ENCODE measurements around the gene CYP2W1. TPM values are rescaled to one million over a fixed set of nuclear protein-coding genes. Genes with fewer than 3 reads are reported as not detected.

Gene CYP2W1
- total RNA-seq, 1 experiment from 2014 or later, result not detected

GRCh38 chr7:995571-995970 lies 12.6 kb downstream of the CYP2W1 start:
- POLR2A ChIA-PET, result no interaction called here
- Mint-ChIP-seq H3K27ac (ENCODE audit: low read depth, unreplicated experiment) (no peak overlapping the region), H3K27me3 (ENCODE audit: insufficient read depth, unreplicated experiment) (no peaks in the 10 kb centered on the region), H3K9me3 (ENCODE audit: unreplicated experiment) (no peaks in the 10 kb centered on the region), H3K4me1 (ENCODE audit: insufficient read depth, unreplicated experiment) (peaks cover 6% of the 10 kb centered on the region), H3K36me3 (ENCODE audit: insufficient read depth, unreplicated experiment) (peaks cover 36% of the 10 kb centered on the region), H3K4me3 (ENCODE audit: unreplicated experiment) (no peak overlapping the region)
- CTCF ChIA-PET, result interaction anchor here (0.8 to 5.9 kb wide), 3 partner anchors 69 to 180 kb away, joined by 3 to 98 read pairs (median 69); no protein-coding TSS in a partner anchor
- DNase-seq (ENCODE audit: unreplicated experiment), result no peak
- intact Hi-C loops (cut with micrococcal nuclease), result no loop called here
- no TSS peak for BruUV-seq (replicated peaks)
- TF ChIP-seq CTCF (IDR thresholded peaks at IDR 0.05; ENCODE audit: unreplicated experiment), result no peak

- peaks cover 43% of the 10 kb centered on the region for H3K36me3 Mint-ChIP-seq (ENCODE audit: insufficient read depth, unreplicated experiment)
- CTCF ChIA-PET, result interaction anchor here (0.8 to 5.9 kb wide), 3 partner anchors 70 to 188 kb away, joined by 3 to 69 read pairs (median 6); no protein-coding TSS in a partner anchor
These were observed 13.3 kb downstream of the CYP2W1 start for GRCh38 chr7:996079-996872.

GRCh38 chr7:997404-998395 lies 14.7 kb downstream of the CYP2W1 start:
- DNase-seq (ENCODE audit: unreplicated experiment), result no peak
- intact Hi-C loops (cut with micrococcal nuclease), result no loop called here
- ChIA-PET CTCF (interaction anchor here (1.1 to 5.9 kb wide), 2 partner anchors 178 to 187 kb away, joined by 6 to 69 read pairs; no protein-coding TSS in a partner anchor), POLR2A (no interaction called here)
- Mint-ChIP-seq H3K9me3 (ENCODE audit: unreplicated experiment) (no peaks in the 10 kb centered on the region), H3K36me3 (ENCODE audit: insufficient read depth, unreplicated experiment) (peaks cover 42% of the 10 kb centered on the region), H3K27me3 (ENCODE audit: insufficient read depth, unreplicated experiment) (no peaks in the 10 kb centered on the region), H3K27ac (ENCODE audit: low read depth, unreplicated experiment) (no peak overlapping the region), H3K4me1 (ENCODE audit: insufficient read depth, unreplicated experiment) (peaks cover 6% of the 10 kb centered on the region), H3K4me3 (ENCODE audit: unreplicated experiment) (no peak overlapping the region)
- no peak for TF ChIP-seq CTCF (IDR thresholded peaks at IDR 0.05; ENCODE audit: unreplicated experiment)
- no TSS peak for BruUV-seq (replicated peaks)

More at GRCh38 chr7:996079-996872, 13.3 kb downstream of the CYP2W1 start:
- Mint-ChIP-seq H3K27ac (ENCODE audit: low read depth, unreplicated experiment) (no peak overlapping the region), H3K4me3 (ENCODE audit: unreplicated experiment) (no peak overlapping the region), H3K4me1 (ENCODE audit: insufficient read depth, unreplicated experiment) (peaks cover 6% of the 10 kb centered on the region), H3K27me3 (ENCODE audit: insufficient read depth, unreplicated experiment) (no peaks in the 10 kb centered on the region), H3K9me3 (ENCODE audit: unreplicated experiment) (no peaks in the 10 kb centered on the region)
- no TSS peak for BruUV-seq (replicated peaks)
- intact Hi-C loops (cut with micrococcal nuclease), result no loop called here
- POLR2A ChIA-PET, result no interaction called here
- DNase-seq (ENCODE audit: unreplicated experiment), result no peak
- no peak for TF ChIP-seq CTCF (IDR thresholded peaks at IDR 0.05; ENCODE audit: unreplicated experiment)
